Measurements from ENCODE around the gene RBM15B. TPM values are rescaled to one million over a fixed set of nuclear protein-coding genes. Genes with fewer than 3 reads are reported as not detected.
"Not testable (repeated sequence)": the region's sequence is repeated elsewhere in the genome, so short reads cannot be mapped to it uniquely, and the experiment has no call there.

The RBM15B gene
- 23.6 and 37.4 TPM in 2 replicates for total RNA-seq

DNA sequence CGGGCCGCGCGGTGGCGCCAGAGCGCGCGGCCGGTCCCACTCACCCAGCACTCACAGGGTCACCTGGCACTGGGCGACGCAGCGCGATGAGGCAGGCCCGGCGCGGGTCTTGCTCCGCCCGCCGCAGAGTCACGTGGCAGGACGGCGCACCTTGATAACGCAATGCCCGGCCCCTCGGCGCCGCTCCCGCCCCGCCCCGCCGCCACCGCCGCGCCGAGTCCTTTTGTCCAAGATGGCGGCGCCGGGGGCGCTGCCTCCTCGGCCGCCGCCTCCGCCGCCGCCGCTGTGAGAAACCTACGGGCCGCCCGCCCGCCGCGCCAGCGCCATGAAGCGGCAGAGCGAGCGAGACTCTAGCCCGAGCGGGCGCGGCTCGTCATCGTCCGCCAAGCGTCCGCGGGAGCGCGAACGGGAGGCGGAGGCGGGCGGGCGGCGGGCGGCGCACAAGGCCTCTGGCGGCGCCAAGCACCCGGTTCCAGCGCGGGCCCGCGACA, at the start of gene RBM15B:
RBM15B (plus strand) TSS at position 211 of the 491 bp plus-strand sequence; CDS start at position 326, 115 bp downstream.
- DNase-seq (ENCODE audit: low read depth) = peak; percentile 82

DNA sequence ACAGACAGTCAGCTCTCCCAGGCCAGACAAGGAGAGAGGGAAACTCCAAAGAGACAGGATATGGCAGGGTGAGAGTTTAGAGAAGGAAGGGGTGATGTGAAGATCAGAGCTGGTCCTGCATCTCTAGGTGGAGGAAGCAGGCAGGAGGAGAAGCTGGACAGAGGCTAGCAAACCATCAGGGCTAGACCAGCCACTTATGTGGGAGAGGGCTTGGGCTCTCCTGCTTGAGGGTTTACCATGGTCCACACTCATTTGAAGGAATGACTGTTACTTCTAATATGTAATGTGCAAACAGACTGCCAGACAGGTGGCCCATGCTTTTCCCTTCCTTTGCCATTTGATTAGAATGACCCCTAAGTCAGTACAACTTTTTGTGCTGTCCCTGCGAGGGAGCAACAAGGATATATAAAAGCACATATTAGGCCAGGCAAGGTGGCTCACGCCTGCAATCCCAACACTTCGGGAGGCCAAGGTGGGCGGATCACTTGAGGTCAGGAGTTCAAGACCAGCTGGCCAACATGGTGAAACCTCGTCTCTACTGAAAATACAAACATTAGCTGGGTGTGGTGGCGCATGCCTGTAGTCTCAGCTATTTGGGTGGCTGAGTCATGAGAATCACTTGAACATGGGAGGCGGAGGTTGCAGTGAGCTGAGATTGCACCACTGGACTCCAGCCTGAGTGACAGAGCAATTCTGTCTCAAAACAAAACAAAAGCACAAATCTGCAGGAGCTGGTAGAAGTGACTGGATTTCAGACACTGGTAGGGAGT, 47.0 kb upstream of the RBM15B start:
- DNase-seq (ENCODE audit: low read depth) = peak; percentile 73

DNA sequence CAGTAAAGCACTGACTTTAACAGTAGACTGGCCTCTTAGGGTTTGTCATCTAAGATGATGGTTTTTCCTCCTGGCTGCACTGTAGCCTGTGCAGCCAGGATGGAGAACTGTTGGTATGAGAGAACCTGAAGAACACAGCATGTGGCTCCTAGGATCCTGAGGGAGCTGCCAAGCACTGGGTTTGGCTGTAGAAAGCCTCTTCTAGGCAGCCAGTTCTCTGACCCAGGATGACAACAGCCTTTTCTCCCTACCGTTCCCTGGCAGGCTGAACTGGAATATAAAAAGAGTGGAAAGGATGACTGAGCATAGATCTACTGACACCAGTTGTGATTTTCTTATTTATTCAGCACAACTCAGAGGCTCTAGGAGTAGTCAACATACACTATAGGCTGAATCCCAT, 40.3 kb upstream of the RBM15B start:
- DNase-seq (ENCODE audit: low read depth) = no peak

- no peak for DNase-seq (ENCODE audit: low read depth)
These were observed 38.0 kb upstream of the RBM15B start for GRCh38 chr3:51353131-51353530.

GRCh38 chr3:51353691-51354090, 37.4 kb upstream of the RBM15B start:
- DNase-seq (ENCODE audit: low read depth) = no peak

DNA sequence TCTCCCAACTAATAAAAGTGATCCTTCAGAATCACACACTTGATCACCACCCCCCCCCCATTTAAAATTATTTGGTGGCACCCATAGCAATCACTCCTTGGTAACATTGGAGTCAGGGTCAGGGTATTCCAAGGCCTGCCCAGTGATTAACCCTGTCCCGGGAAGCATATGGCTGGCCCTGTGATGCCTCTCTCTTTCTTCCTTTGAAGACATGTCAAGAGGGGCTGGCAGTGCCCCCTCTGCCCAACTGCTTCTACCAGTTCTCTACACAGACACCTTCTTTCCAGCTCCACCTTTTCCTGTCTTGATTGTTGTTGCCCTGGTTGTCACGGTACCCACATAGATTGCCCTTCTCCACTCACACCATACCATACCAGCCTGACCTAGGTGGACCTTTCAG, 36.9 kb upstream of the RBM15B start:
- DNase-seq (ENCODE audit: low read depth) = no peak

DNA sequence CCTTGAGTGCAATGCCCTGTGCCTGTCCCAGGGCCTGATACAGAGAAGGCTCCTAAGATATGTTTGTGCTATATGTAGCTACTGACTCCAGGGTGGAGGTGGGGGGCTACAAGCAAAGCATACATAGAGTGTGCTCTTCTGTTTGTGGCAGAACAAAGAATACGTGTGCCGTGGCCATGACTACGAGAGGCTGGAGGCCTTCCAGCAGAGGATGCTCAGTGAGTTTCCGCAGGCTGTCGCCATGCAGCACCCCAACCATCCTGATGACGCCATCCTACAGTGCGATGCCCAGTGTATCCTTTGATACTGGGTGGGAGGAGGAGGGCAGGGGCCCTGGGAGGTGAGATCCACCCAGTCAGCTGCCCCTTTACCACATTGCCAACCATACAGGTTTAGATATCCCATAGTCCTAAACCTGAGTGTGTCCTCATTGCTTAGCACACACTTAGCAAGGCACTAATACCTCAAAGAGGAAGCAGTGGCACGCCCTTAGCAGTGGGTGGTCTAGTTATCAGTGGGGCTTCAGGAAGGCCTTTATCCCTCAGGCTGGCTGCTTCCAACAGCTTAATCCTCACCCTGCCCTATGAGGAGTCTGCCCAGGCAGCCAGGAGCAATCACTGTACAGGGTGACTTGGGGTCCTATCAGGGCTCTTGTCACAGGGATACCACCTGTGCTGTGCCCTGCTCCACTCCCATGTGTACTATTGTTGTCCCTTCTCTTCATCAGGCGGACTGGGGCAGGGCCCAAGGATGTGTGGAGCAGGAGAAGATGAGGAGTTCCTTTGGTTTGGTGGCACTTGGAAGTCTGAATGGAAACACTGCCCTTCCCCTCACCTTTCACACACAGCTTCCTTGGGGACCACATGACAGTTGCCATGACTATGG, 36.1 kb upstream of the RBM15B start:
- no peak for DNase-seq (ENCODE audit: low read depth)

DNA sequence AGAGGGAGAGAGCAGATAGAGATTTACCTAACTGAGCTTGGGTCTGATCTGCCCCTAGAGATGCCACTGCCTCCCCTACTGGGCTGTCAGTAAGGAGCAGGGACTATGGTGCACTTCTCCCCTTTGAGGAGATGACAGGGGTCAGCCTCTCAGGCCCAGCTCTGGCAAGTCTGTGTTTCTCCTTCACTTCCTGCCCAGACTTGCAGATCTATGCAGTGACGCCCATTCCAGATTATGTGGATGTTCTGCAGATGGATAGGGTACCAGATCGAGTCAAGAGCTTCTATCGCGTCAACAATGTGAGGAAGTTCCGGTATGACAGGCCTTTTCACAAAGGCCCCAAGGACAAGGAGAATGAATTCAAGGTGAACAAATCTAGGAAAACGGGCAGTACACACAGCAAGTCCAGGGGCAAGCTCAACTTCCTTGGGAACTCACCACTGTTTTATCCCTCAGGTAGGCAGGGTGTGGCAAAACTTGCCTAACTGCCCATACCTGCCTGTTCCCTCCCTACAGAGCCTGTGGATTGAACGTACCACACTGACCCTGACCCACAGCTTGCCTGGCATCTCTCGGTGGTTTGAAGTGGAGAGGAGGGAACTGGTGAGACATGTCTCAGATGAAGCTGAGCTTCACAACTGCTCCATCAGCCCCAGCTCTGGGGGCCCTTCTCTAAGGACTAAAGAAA, 35.0 kb upstream of the RBM15B start:
- DNase-seq (ENCODE audit: low read depth) = no peak

DNA sequence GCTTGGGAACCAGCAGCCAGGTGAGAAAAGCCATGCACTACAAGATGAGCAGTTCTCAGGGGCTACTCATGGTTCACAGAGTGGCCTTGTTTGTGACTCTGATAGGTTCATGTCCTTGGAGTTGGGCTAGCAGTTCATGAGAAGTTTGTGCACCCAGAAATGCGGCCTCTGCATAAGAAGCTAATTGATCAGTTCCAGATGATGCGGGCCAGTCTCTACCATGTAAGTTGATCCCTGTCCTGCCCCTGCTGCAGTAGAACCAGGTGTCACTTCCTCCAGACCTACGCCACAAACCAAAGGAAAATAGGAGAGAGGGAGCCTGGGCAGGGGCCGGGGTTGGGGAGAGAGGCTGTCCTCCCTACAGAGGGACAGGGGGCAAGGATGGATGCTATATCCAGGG, 33.2 kb upstream of the RBM15B start:
- no peak for DNase-seq (ENCODE audit: low read depth)

DNA sequence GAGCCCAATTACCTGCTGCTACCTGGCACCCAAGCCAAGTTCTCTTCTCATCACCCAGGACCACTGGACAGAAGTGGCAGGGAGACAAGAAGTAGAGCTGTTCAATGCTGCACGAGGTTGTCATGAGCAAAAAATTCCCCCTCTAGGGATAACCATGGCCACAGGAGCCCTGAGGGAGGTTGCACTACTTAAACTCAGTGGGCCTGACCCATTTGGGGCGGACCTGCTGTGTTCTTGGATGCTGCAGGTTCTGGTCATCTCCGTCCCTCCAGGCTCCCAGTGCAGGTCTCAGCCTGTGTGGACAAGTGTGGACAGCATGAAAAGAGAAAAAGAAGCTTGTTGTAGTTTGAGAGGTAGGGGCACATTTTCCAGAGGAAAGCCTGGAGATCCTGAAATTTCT, 32.1 kb upstream of the RBM15B start:
- no peak for DNase-seq (ENCODE audit: low read depth)

- no peak for DNase-seq (ENCODE audit: low read depth)
These were observed 30.3 kb upstream of the RBM15B start for GRCh38 chr3:51360806-51361205.

DNA sequence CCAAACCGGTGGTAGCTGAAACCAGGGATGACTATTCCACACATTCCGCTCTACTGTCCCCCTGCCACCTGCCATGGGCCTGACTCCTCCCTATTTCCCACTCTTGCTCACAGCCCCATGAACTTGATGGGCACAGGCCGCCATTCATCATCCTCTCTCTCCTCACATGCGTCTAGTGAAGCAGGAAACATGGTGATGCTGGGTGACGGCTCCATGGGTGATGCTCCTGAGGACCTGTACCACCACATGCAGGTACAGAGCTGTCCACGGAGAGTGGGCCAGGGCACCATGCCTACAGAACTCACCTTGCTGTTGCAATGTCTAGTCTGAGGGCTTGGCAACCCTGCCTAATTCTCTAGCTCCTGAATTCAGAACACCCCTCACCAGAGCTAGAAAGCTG, 29.3 kb upstream of the RBM15B start:
- DNase-seq (ENCODE audit: low read depth) = no peak

DNA sequence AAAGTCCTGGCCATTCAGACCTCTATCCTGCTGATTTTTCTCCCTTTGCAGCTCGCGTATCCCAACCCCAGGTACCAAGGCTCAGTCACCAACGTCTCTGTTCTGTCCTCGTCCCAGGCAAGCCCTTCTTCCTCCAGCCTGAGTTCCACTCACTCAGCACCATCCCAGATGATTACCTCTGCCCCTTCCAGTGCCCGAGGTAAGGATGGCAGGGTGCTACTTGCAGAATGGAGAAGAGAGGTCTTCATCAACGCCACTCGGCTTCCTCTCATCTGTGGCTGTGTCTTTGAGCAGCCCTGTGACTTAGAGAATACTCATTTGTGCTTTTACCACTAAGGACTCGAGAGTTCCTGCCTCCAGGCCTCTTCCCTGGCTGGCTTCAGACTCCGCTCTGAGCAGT, 28.6 kb upstream of the RBM15B start:
- no peak for DNase-seq (ENCODE audit: low read depth)

DNA sequence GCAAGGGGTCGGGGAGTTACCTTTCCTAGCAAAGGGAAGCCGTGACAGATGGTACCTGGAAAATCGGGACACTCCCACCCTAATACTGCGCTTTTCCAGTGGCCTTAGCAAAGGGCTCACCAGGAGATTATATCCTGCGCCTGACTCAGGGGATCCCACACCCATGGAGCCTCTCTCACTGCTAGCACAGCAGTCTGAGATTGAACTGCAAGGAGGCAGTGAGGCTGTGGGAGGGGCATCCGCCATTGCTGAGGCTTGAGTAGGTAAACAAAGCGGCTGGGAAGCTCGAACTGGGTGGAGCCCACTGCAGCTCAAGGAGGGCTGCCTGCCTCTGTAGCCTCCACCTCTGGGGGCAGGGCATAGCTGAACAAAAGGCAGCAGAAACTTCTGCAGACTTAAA, 22.8 kb upstream of the RBM15B start:
- not testable (repeated sequence) for DNase-seq (ENCODE audit: low read depth)

DNA sequence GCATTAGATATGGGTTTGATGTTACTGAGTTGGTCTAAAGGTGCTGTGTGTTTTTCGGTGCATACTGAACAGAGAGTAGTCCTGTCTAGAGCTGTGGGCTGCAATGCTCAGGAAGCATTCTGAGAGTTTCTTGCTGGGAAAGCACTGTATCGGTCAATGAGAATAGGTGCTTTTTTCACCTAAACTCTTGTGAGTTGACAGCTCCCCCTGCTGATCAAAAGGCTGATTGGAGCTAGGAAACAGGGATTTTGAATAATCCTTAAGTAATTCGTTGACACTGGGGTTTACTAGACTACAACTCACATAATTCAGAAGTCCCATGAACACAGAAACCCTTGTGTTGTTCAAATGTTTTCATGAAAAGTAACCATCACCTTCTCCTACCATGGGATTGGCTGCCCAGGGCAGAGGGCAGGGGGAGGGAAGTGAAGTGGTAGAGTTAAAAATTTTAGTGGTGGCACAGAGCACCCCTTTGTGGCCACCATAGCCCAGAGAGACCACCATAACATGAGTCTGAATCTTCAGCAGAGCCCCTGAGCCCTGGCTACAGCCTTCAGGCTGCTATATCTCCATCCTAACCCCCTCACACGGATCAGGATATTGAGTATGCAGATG, 19.0 kb upstream of the RBM15B start:
- DNase-seq (ENCODE audit: low read depth) = peak; percentile 73

- DNase-seq (ENCODE audit: low read depth) = no peak
These were observed 17.2 kb upstream of the RBM15B start for GRCh38 chr3:51373658-51374421.

DNA sequence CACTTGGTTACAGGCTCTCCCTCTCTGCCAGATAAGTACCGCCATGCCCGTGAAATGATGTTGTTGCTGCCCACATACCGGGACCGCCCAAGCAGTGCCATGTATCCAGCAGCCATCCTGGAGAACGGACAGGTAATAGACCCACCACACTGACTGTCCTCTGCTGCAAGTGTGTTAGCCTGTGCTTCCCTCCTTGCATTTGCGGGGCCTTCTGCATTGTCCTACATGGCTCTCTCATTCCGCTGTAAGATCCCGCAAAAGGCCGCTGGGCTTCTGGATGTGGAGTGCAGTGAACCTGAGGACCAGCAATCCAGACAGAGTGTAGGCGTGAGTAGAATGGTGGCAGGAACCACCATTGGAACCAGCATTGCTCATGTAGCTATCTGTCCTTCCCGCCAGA, 16.6 kb upstream of the RBM15B start:
- DNase-seq (ENCODE audit: low read depth) = no peak

DNA sequence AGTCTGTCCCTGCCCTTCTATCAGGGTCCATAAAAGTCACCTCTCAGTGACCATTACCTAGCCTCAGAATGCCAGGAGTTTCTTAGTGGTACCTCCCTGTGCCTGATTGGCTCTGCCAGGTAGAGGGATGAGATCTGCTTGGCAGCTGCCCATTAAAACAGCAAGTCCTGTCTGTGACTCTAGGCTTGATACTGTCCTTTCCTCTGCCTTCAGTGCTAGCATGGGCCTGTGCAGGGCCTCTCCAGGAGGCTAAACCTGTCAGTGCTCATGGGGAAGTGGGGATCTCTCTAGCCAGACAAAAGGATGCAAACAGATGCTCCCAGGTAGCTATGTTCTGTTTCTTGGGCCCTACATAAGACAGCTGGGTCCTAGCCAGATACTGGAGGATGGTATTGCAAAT, 15.9 kb upstream of the RBM15B start:
- no peak for DNase-seq (ENCODE audit: low read depth)

DNA sequence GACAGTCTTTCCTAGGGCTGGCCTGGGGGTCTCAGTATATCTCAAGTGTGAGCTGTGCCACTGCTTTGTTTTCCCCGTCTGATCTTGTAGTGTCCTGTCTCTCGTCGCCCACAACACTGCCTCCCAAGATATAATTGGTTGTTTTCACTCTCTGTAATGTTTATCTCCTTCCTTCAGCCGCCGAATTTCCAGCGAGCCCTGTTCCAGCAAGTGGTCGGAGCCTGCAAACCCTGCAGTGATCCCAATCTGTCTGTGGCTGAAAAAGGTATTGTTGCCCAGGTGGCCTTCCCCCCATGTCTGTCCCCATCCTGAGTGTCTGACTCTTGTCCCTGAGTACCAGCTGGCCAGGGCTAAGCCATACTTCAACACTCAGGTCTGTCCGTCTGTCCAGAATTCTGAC, 15.5 kb upstream of the RBM15B start:
- no peak for DNase-seq (ENCODE audit: low read depth)

DNA sequence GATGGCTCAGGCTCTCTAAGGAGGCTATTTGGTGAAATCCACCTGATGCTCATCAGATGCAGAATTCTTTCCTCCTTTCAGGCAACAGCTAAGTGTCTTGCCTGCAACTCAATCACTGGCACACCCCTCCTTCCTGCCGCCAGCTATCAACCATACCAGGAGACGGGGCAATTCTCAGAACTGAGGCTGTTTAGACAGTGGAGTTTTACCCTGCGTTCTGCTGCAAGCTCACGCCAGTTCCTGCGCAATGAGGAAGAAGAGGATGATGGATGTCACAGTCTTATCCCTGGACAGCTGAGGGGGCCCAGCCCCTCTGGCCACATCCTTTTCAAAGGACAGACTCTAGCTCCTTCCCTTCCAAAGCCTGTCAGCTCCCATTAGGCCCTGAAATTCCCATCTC, 13.0 kb upstream of the RBM15B start:
- DNase-seq (ENCODE audit: low read depth) = no peak

DNA sequence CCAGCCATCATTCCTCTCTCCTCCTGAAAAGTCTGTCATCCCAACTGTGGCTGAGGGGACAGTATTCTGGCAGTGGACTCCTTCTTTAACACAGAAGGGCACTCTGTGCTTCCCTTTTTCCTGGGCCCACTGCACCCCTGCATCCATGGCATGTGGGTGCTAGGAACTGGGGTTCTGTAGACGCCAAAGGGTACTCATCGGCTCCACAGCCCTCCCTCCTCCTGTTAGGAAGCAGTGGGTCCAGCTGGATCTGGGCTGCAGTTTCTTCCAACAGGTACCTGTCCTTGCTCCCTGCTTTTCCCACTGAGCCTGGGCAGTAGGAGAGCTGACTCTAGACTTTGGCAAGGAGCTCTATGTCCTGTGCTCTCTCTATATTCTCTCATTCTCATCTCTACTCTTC, 12.4 kb upstream of the RBM15B start:
- DNase-seq (ENCODE audit: low read depth) = no peak

All from renal cortical epithelial cell (primary cell).